ENCODE data around the gene KIAA0825. TPM values are rescaled to one million over a fixed set of nuclear protein-coding genes. Genes with fewer than 3 reads are reported as not detected.

The KIAA0825 gene
- total RNA-seq, 1 donor from 2014 or later, result 5.0 TPM

- Mint-ChIP-seq H3K9me3 (ENCODE audit: unreplicated experiment) (no peaks in the 10 kb centered on the region), H3K4me1 (ENCODE audit: unreplicated experiment) (peaks cover 1% of the 10 kb centered on the region), H3K36me3 (ENCODE audit: unreplicated experiment) (no peaks in the 10 kb centered on the region), H3K27ac (ENCODE audit: unreplicated experiment) (no peak overlapping the region), H3K4me3 (ENCODE audit: unreplicated experiment) (no peak overlapping the region), H3K27me3 (ENCODE audit: unreplicated experiment) (no peaks in the 10 kb centered on the region)
- DNase-seq (ENCODE audit: extremely low spot score, unreplicated experiment), result no peak
- TF ChIP-seq CTCF (IDR thresholded peaks at IDR 0.05), result no peak
Observed at GRCh38 chr5:94562327-94562971, 56.0 kb downstream of the KIAA0825 start.

- H3K4me1 Mint-ChIP-seq (ENCODE audit: unreplicated experiment), result peaks cover 1% of the 10 kb centered on the region
- no peaks in the 10 kb centered on the region for H3K9me3 Mint-ChIP-seq (ENCODE audit: unreplicated experiment)
- no peak for DNase-seq (ENCODE audit: extremely low spot score, unreplicated experiment)
- H3K27me3 Mint-ChIP-seq (ENCODE audit: unreplicated experiment), result no peaks in the 10 kb centered on the region
- H3K36me3 Mint-ChIP-seq (ENCODE audit: unreplicated experiment), result no peaks in the 10 kb centered on the region
- TF ChIP-seq CTCF (IDR thresholded peaks at IDR 0.05), result no peak
- H3K27ac Mint-ChIP-seq (ENCODE audit: unreplicated experiment), result no peak overlapping the region
- no peak overlapping the region for H3K4me3 Mint-ChIP-seq (ENCODE audit: unreplicated experiment)
Observed at GRCh38 chr5:94558028-94558427, 60.4 kb downstream of the KIAA0825 start.

- Mint-ChIP-seq H3K27me3 (ENCODE audit: unreplicated experiment) (no peaks in the 10 kb centered on the region), H3K27ac (ENCODE audit: unreplicated experiment) (no peak overlapping the region), H3K36me3 (ENCODE audit: unreplicated experiment) (peaks cover 2% of the 10 kb centered on the region), H3K4me3 (ENCODE audit: unreplicated experiment) (no peak overlapping the region), H3K4me1 (ENCODE audit: unreplicated experiment) (no peaks in the 10 kb centered on the region), H3K9me3 (ENCODE audit: unreplicated experiment) (peaks cover 10% of the 10 kb centered on the region)
- no peak for DNase-seq (ENCODE audit: extremely low spot score, unreplicated experiment)
- TF ChIP-seq CTCF (IDR thresholded peaks at IDR 0.05), result no peak
Observed at GRCh38 chr5:94551858-94552257, 66.5 kb downstream of the KIAA0825 start.

- Mint-ChIP-seq H3K36me3 (ENCODE audit: unreplicated experiment) (peaks cover 16% of the 10 kb centered on the region), H3K9me3 (ENCODE audit: unreplicated experiment) (peaks cover 16% of the 10 kb centered on the region), H3K4me1 (ENCODE audit: unreplicated experiment) (no peaks in the 10 kb centered on the region)
Observed at GRCh38 chr5:94545870-94546625, 72.4 kb downstream of the KIAA0825 start.

More at GRCh38 chr5:94545870-94546625, 72.4 kb downstream of the KIAA0825 start:
- DNase-seq (ENCODE audit: extremely low spot score, unreplicated experiment), result no peak
- TF ChIP-seq CTCF (IDR thresholded peaks at IDR 0.05), result no peak
- Mint-ChIP-seq H3K27me3 (ENCODE audit: unreplicated experiment) (no peaks in the 10 kb centered on the region), H3K27ac (ENCODE audit: unreplicated experiment) (no peak overlapping the region), H3K4me3 (ENCODE audit: unreplicated experiment) (no peak overlapping the region)

All from osteocyte (in vitro differentiated cells).